ENCODE measurements around the gene DPP10.

DNA sequence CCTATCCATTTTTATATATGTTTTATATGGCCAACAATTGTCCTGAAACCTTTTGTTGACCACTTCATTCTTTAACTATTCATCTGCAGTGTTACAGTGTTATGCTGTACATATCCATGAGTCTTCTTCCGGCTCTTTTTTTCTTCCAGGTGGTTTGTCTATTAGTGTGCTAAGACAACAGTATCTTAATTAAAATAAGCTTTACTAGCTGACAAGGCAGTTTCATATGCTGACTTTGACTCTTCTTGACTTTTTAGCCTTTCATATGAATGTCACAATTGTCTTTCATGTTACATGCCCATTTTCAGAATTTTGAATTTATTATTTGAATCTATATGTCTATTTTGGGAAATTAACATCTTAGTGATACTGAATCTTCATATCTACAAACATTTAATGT is 1249.0 kb downstream of the DPP10 start:
- TF ChIP-seq, protein P1, sequence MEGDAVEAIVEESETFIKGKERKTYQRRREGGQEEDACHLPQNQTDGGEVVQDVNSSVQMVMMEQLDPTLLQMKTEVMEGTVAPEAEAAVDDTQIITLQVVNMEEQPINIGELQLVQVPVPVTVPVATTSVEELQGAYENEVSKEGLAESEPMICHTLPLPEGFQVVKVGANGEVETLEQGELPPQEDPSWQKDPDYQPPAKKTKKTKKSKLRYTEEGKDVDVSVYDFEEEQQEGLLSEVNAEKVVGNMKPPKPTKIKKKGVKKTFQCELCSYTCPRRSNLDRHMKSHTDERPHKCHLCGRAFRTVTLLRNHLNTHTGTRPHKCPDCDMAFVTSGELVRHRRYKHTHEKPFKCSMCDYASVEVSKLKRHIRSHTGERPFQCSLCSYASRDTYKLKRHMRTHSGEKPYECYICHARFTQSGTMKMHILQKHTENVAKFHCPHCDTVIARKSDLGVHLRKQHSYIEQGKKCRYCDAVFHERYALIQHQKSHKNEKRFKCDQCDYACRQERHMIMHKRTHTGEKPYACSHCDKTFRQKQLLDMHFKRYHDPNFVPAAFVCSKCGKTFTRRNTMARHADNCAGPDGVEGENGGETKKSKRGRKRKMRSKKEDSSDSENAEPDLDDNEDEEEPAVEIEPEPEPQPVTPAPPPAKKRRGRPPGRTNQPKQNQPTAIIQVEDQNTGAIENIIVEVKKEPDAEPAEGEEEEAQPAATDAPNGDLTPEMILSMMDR (IDR thresholded peaks at IDR 0.05; ENCODE audit: low read length): no peak
- no peak for TF ChIP-seq EZH2 (IDR thresholded peaks at IDR 0.05; ENCODE audit: borderline replicate concordance, low read length)

Data from OCI-LY1 (cell line).